Measurements from ENCODE around the gene CFAP90.

The CFAP90 gene

GRCh38 chr5:7888901-7889300 is 38.0 kb upstream of the CFAP90 start:
- Histone ChIP-seq H2AFZ (ENCODE audit: low read depth) (no peak overlapping the region), H3K4me1 (ENCODE audit: low read depth, poor library complexity, severe bottlenecking) (peaks cover 40% of the 10 kb centered on the region), H3K4me2 (no peak overlapping the region), H3K27me3 (ENCODE audit: insufficient read depth, low read depth) (no peaks in the 10 kb centered on the region), H3K79me2 (ENCODE audit: insufficient read depth, low read depth) (peaks cover 49% of the 10 kb centered on the region), H3K4me3 (IDR thresholded peaks at IDR 0.05; ENCODE audit: insufficient read depth, low read depth, low read length) (no peak overlapping the region), H3K9ac (no peak overlapping the region), H4K20me1 (ENCODE audit: insufficient read depth) (peaks cover 24% of the 10 kb centered on the region), H3K36me3 (ENCODE audit: insufficient read depth) (peaks cover 35% of the 10 kb centered on the region), H3K27ac (no peak overlapping the region)
- TF ChIP-seq CTCF (conservative IDR thresholded peaks at IDR 0.05; ENCODE audit: low read depth, low read length), result no peak

- Histone ChIP-seq H3K79me2 (ENCODE audit: insufficient read depth, low read depth) (peaks cover 68% of the 10 kb centered on the region), H3K27ac (no peak overlapping the region), H3K36me3 (ENCODE audit: insufficient read depth) (peaks cover 32% of the 10 kb centered on the region), H2AFZ (ENCODE audit: low read depth) (no peak overlapping the region), H3K9ac (no peak overlapping the region), H3K4me1 (ENCODE audit: low read depth, poor library complexity, severe bottlenecking) (peaks cover 32% of the 10 kb centered on the region), H3K27me3 (ENCODE audit: insufficient read depth, low read depth) (no peaks in the 10 kb centered on the region), H3K4me3 (IDR thresholded peaks at IDR 0.05; ENCODE audit: insufficient read depth, low read depth, low read length) (no peak overlapping the region), H4K20me1 (ENCODE audit: insufficient read depth) (peaks cover 27% of the 10 kb centered on the region), H3K4me2 (no peak overlapping the region)
- peak; percentile 71 for TF ChIP-seq CTCF (conservative IDR thresholded peaks at IDR 0.05; ENCODE audit: low read depth, low read length)
Measured at GRCh38 chr5:7886849-7887475, 36.0 kb upstream of the CFAP90 start.

- Histone ChIP-seq H3K27me3 (ENCODE audit: insufficient read depth, low read depth) (no peaks in the 10 kb centered on the region), H3K4me3 (IDR thresholded peaks at IDR 0.05; ENCODE audit: insufficient read depth, low read depth, low read length) (no peak overlapping the region), H3K27ac (0 out of 2 replicates have a peak overlapping the region, but pooled peaks have one; percentile 10), H3K9ac (no peak overlapping the region), H4K20me1 (ENCODE audit: insufficient read depth) (peaks cover 50% of the 10 kb centered on the region), H3K36me3 (ENCODE audit: insufficient read depth) (peaks cover 32% of the 10 kb centered on the region), H3K4me1 (ENCODE audit: low read depth, poor library complexity, severe bottlenecking) (peaks cover 46% of the 10 kb centered on the region), H3K4me2 (no peak overlapping the region), H3K79me2 (ENCODE audit: insufficient read depth, low read depth) (peaks cover 88% of the 10 kb centered on the region), H2AFZ (ENCODE audit: low read depth) (no peak overlapping the region)
- no peak for TF ChIP-seq CTCF (conservative IDR thresholded peaks at IDR 0.05; ENCODE audit: low read depth, low read length)
Measured at GRCh38 chr5:7884491-7885267, 33.7 kb upstream of the CFAP90 start.

- Histone ChIP-seq H3K4me1 (ENCODE audit: low read depth, poor library complexity, severe bottlenecking) (peaks cover 63% of the 10 kb centered on the region), H3K79me2 (ENCODE audit: insufficient read depth, low read depth) (peaks cover 90% of the 10 kb centered on the region), H3K27ac (no peak overlapping the region; the same call in 1 of the 2 replicates), H3K4me2 (no peak overlapping the region), H3K4me3 (IDR thresholded peaks at IDR 0.05; ENCODE audit: insufficient read depth, low read depth, low read length) (no peak overlapping the region), H3K9ac (no peak overlapping the region), H2AFZ (ENCODE audit: low read depth) (no peak overlapping the region), H3K36me3 (ENCODE audit: insufficient read depth) (peaks cover 35% of the 10 kb centered on the region), H3K27me3 (ENCODE audit: insufficient read depth, low read depth) (no peaks in the 10 kb centered on the region), H4K20me1 (ENCODE audit: insufficient read depth) (peaks cover 68% of the 10 kb centered on the region)
- no peak for TF ChIP-seq CTCF (conservative IDR thresholded peaks at IDR 0.05; ENCODE audit: low read depth, low read length)
Measured at GRCh38 chr5:7882926-7883325, 32.0 kb upstream of the CFAP90 start.

All from KMS-11 (cell line).